ENCODE measurements around the gene IL2RA.

Gene IL2RA

DNA sequence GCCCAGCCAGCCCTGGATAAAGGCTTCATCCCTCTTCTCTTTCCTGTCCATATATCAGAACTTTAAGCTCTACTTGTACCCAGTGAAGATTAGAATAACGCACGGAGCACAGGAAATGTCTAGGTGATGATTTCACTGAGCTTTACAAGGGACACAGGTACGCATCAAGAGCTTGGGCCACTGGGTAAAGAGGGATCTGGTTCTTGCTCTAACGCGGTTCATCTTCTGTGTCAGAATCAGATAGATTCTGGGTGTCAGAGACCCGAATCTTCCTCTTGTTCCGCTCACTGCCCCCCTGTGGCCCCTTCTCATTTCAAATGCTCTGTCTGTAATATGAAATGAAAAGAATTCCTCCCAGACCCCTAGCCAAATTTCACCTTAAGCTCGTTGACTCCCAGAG, 24.7 kb downstream of the IL2RA start:
- Histone ChIP-seq H3K79me2 (ENCODE audit: insufficient read depth, low read length) (no peaks in the 10 kb centered on the region), H3F3A (ENCODE audit: insufficient read depth, low read length) (0 out of 2 replicates have a peak, but pooled peaks cover 2% of the 10 kb centered on the region), H3K27ac (ENCODE audit: low read depth, low read length, poor library complexity, severe bottlenecking) (peak overlapping the region; percentile 79), H3K27me3 (ENCODE audit: insufficient read depth, low read length) (no peaks in the 10 kb centered on the region), H3K9ac (ENCODE audit: low read length) (peak overlapping the region; percentile 44), H2AFZ (ENCODE audit: low read length) (no peak overlapping the region), H3K9me3 (ENCODE audit: low read length) (no peaks in the 10 kb centered on the region), H3K4me3 (ENCODE audit: low read depth, low read length, poor library complexity, severe bottlenecking) (peak overlapping the region; percentile 21), H4K20me1 (ENCODE audit: insufficient read depth, low read length) (no peaks in the 10 kb centered on the region), H3K36me3 (ENCODE audit: insufficient read depth, low read length) (peaks cover 22% of the 10 kb centered on the region), H3K4me1 (ENCODE audit: insufficient read depth, low read length, severe bottlenecking) (peaks cover 46% of the 10 kb centered on the region), H3K4me2 (ENCODE audit: low read length) (peak overlapping the region; percentile 56), H3K9me2 (ENCODE audit: low read depth, low read length) (no peaks in the 10 kb centered on the region)
- TF ChIP-seq, protein P1, sequence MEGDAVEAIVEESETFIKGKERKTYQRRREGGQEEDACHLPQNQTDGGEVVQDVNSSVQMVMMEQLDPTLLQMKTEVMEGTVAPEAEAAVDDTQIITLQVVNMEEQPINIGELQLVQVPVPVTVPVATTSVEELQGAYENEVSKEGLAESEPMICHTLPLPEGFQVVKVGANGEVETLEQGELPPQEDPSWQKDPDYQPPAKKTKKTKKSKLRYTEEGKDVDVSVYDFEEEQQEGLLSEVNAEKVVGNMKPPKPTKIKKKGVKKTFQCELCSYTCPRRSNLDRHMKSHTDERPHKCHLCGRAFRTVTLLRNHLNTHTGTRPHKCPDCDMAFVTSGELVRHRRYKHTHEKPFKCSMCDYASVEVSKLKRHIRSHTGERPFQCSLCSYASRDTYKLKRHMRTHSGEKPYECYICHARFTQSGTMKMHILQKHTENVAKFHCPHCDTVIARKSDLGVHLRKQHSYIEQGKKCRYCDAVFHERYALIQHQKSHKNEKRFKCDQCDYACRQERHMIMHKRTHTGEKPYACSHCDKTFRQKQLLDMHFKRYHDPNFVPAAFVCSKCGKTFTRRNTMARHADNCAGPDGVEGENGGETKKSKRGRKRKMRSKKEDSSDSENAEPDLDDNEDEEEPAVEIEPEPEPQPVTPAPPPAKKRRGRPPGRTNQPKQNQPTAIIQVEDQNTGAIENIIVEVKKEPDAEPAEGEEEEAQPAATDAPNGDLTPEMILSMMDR (IDR thresholded peaks at IDR 0.05; ENCODE audit: low read length): no peak
- TF ChIP-seq EZH2 (IDR thresholded peaks at IDR 0.05; ENCODE audit: borderline replicate concordance, low read length): no peak

- peak overlapping the region; percentile 56 for H3K4me2 ChIP-seq (ENCODE audit: low read length)
- no peaks in the 10 kb centered on the region for H3K9me3 ChIP-seq (ENCODE audit: low read length)
- peak overlapping the region; percentile 79 for H3K27ac ChIP-seq (ENCODE audit: low read depth, low read length, poor library complexity, severe bottlenecking)
- H4K20me1 ChIP-seq (ENCODE audit: insufficient read depth, low read length): no peaks in the 10 kb centered on the region
- H2AFZ ChIP-seq (ENCODE audit: low read length): no peak overlapping the region
- peaks cover 46% of the 10 kb centered on the region for H3K4me1 ChIP-seq (ENCODE audit: insufficient read depth, low read length, severe bottlenecking)
- 0 out of 2 replicates have a peak, but pooled peaks cover 2% of the 10 kb centered on the region for H3F3A ChIP-seq (ENCODE audit: insufficient read depth, low read length)
- H3K79me2 ChIP-seq (ENCODE audit: insufficient read depth, low read length): no peaks in the 10 kb centered on the region
- no peak for TF ChIP-seq EZH2 (IDR thresholded peaks at IDR 0.05; ENCODE audit: borderline replicate concordance, low read length)
- TF ChIP-seq, protein P1 (IDR thresholded peaks at IDR 0.05; ENCODE audit: low read length): no peak
- H3K36me3 ChIP-seq (ENCODE audit: insufficient read depth, low read length): peaks cover 22% of the 10 kb centered on the region
- H3K27me3 ChIP-seq (ENCODE audit: insufficient read depth, low read length): no peaks in the 10 kb centered on the region
- H3K9me2 ChIP-seq (ENCODE audit: low read depth, low read length): no peaks in the 10 kb centered on the region
- H3K4me3 ChIP-seq (ENCODE audit: low read depth, low read length, poor library complexity, severe bottlenecking): no peak overlapping the region
- H3K9ac ChIP-seq (ENCODE audit: low read length): peak overlapping the region; percentile 44
Measured at GRCh38 chr10:6036861-6037321, 25.3 kb downstream of the IL2RA start.

- Histone ChIP-seq H3K9ac (ENCODE audit: low read length) (no peak overlapping the region), H3K36me3 (ENCODE audit: insufficient read depth, low read length) (peaks cover 22% of the 10 kb centered on the region), H4K20me1 (ENCODE audit: insufficient read depth, low read length) (no peaks in the 10 kb centered on the region), H3K4me1 (ENCODE audit: insufficient read depth, low read length, severe bottlenecking) (peaks cover 46% of the 10 kb centered on the region), H3K27me3 (ENCODE audit: insufficient read depth, low read length) (no peaks in the 10 kb centered on the region), H3K27ac (ENCODE audit: low read depth, low read length, poor library complexity, severe bottlenecking) (peak overlapping the region; percentile 4), H3F3A (ENCODE audit: insufficient read depth, low read length) (no peaks in the 10 kb centered on the region), H3K9me3 (ENCODE audit: low read length) (peaks cover under 1% of the 10 kb centered on the region; the same call in 1 of the 2 replicates), H3K79me2 (ENCODE audit: insufficient read depth, low read length) (no peaks in the 10 kb centered on the region), H3K9me2 (ENCODE audit: low read depth, low read length) (no peaks in the 10 kb centered on the region), H2AFZ (ENCODE audit: low read length) (no peak overlapping the region), H3K4me2 (ENCODE audit: low read length) (no peak overlapping the region), H3K4me3 (ENCODE audit: low read depth, low read length, poor library complexity, severe bottlenecking) (no peak overlapping the region)
- TF ChIP-seq, protein P1 (IDR thresholded peaks at IDR 0.05; ENCODE audit: low read length): no peak
- TF ChIP-seq EZH2 (IDR thresholded peaks at IDR 0.05; ENCODE audit: borderline replicate concordance, low read length): no peak
Measured at GRCh38 chr10:6035931-6036575, 26.1 kb downstream of the IL2RA start.
